ENCODE results near the gene PIK3AP1. TPM values are rescaled to one million over a fixed set of nuclear protein-coding genes. Genes with fewer than 3 reads are reported as not detected.
"Not testable (repeated sequence)": the region's sequence is repeated elsewhere in the genome, so short reads cannot be mapped to it uniquely, and the experiment has no call there.

The PIK3AP1 gene
- total and polyA plus RNA-seq, 2 of the 13 experiments (the other 11 are each of a cell fraction or from before 2014, with no cell fraction given): 3.6 to 13.8 TPM

- TF ChIP-seq, protein P1, sequence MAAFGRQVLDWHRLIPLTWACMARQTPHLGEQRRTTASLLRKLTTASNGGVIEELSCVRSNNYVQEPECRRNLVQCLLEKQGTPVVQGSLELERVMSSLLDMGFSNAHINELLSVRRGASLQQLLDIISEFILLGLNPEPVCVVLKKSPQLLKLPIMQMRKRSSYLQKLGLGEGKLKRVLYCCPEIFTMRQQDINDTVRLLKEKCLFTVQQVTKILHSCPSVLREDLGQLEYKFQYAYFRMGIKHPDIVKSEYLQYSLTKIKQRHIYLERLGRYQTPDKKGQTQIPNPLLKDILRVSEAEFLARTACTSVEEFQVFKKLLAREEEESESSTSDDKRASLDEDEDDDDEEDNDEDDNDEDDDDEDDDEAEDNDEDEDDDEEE (CRISPR knock-in tag; IDR thresholded peaks at IDR 0.05): no peak
- TF ChIP-seq PRDM4 (CRISPR knock-in tag; IDR thresholded peaks at IDR 0.05; ENCODE audit: borderline replicate concordance): no peak
- TF ChIP-seq, protein P2, sequence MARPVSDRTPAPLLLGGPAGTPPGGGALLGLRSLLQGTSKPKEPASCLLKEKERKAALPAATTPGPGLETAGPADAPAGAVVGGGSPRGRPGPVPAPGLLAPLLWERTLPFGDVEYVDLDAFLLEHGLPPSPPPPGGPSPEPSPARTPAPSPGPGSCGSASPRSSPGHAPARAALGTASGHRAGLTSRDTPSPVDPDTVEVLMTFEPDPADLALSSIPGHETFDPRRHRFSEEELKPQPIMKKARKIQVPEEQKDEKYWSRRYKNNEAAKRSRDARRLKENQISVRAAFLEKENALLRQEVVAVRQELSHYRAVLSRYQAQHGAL (CRISPR knock-in tag; IDR thresholded peaks at IDR 0.05; ENCODE audit: not compliant biosample characterization): no peak
- TF ChIP-seq MED1 (CRISPR knock-in tag; IDR thresholded peaks at IDR 0.05): no peak
Measured at GRCh38 chr10:96752375-96752774, 32.1 kb upstream of the PIK3AP1 start (continued).

GRCh38 chr10:96750316-96750715, 30.0 kb upstream of the PIK3AP1 start:
- FAIRE-seq; CTCF ChIA-PET (ENCODE audit: low intra/inter-chr PET ratio, low total read pairs); H3K4me2 ChIP-seq (ENCODE audit: low read depth, low read length); H3K27me3 ChIP-seq (ENCODE audit: control insufficient read depth in 1 of 2, insufficient read depth in 2 of 2, low read length in 2 of 2); H3K79me2 ChIP-seq (ENCODE audit: insufficient read depth, low read length); ATAC-seq; H3K27ac ChIP-seq (ENCODE audit: extremely low read length, insufficient read depth, low read length); H2AFZ ChIP-seq (ENCODE audit: low read length); in situ Hi-C loops (cut with HindIII; ENCODE audit: extremely low pct_ligation_motif_present, low pct_unique_long_range_greater_than_20kb); POLR2A ChIA-PET; DNase-seq (ENCODE audit: low spot score); H4K20me1 ChIP-seq (ENCODE audit: insufficient read depth, low read length); H3K9ac ChIP-seq (ENCODE audit: insufficient read depth, low read depth, low read length); H3K9me3 ChIP-seq (ENCODE audit: low read length); H3K4me3 ChIP-seq (replicated peaks in 1 of 3; ENCODE audit: insufficient read depth in 1 of 3, low read depth in 2 of 3, low read length in 3 of 3); H3K36me3 ChIP-seq (replicated peaks in 1 of 2; ENCODE audit: control insufficient read depth in 1 of 2, insufficient read depth in 2 of 2, low read length in 2 of 2); intact Hi-C loops (cut with micrococcal nuclease; ENCODE audit: unreplicated experiment): not testable (repeated sequence)
- peaks cover 17% of the 10 kb centered on the region for H3K4me1 ChIP-seq (ENCODE audit: insufficient read depth, low read length)
- WGBS (ENCODE audit: low lambda C conversion rate): 71% methylated on average over 14 of the region's 24 CpGs
- TSS peak; percentile 90 for BruUV-seq (replicated peaks)
